NT2/D1 (cell line): ENCODE results near the gene SNX4.

ENCODE experiments used
- YY1 ChIP-seq: IDR thresholded peaks from 2 replicates; pipeline ENCODE4 v1.6.1; 2011; ENCODE audit not compliant: insufficient read length, insufficient read depth
- ZNF274 ChIP-seq: IDR thresholded peaks from 2 replicates; pipeline ENCODE4 v1.6.1; 2011; ENCODE audit warnings: mild to moderate bottlenecking, low read depth, low read length

DNA sequence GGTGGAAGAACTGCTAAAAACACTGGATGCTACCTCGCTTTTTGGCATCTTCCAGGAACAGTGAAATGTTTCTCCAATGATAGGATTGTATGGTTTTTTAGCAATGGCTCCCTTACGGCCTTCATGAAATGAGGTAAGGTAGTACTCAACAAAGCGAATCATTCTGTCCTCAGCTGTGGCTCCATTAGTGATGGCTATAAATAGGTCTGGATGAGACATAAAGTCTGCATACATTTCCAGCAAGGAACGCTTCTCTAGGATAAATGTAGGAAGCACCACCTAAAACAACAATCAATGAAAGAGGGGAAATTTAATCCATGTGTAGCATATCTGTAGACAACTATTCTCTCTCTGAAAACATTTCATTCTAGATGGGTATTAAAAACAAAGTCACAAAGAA, 32.4 kb upstream of the SNX4 start:
- TF ChIP-seq ZNF274: no peak
- TF ChIP-seq YY1: no peak
